Mesendoderm (in vitro differentiated cells): ENCODE data around the gene GFOD2.

Experiments used
- DNase-seq: peaks from one replicate; pipeline ENCODE4 v3.0.0; 2013
- H2AK5ac ChIP-seq: 2 replicates; pipeline ENCODE4 v1.6.1; 2013; ENCODE audit warnings: low read length, inconsistent platforms
- H2BK120ac ChIP-seq: 2 replicates; pipeline ENCODE4 v1.6.1; 2013; ENCODE audit warnings: low read depth, mild to moderate bottlenecking, low read length, moderate library complexity, mixed read lengths
- H2BK15ac ChIP-seq: replicated peaks from 2 replicates; pipeline ENCODE4 v1.6.1; 2013; ENCODE audit warnings: low read depth, mild to moderate bottlenecking, moderate library complexity
- H2BK5ac ChIP-seq: 2 replicates; pipeline ENCODE4 v1.6.1; 2013; ENCODE audit warnings: low read length, inconsistent platforms
- H3K18ac ChIP-seq: 2 replicates; pipeline ENCODE4 v1.6.1; 2013; ENCODE audit warnings: mild to moderate bottlenecking, low read length, mixed read lengths
- H3K23ac ChIP-seq: one replicate; pipeline ENCODE4 v1.6.1; 2013; ENCODE audit warnings: low read length
- H3K27ac ChIP-seq: 2 replicates; pipeline ENCODE4 v1.5.1; 2013; ENCODE audit warnings: low read depth, mild to moderate bottlenecking, inconsistent platforms, low read length, moderate library complexity
- H3K27me3 ChIP-seq: 2 replicates; pipeline ENCODE4 v1.6.1; 2013; ENCODE audit warnings: low read length, control low read depth, mild to moderate bottlenecking, inconsistent platforms; ENCODE audit not compliant: insufficient read depth, poor library complexity
- H3K36me3 ChIP-seq: 2 replicates; pipeline ENCODE4 v1.6.1; 2013; ENCODE audit warnings: low read length, inconsistent platforms; ENCODE audit not compliant: control insufficient read depth, insufficient read depth
- H3K4ac ChIP-seq: one replicate; pipeline ENCODE4 v1.6.1; 2013; ENCODE audit warnings: low read depth, mild to moderate bottlenecking, low read length, moderate library complexity
- H3K4me1 ChIP-seq: 2 replicates; pipeline ENCODE4 v1.6.1; 2013; ENCODE audit warnings: low read depth, low read length, inconsistent platforms; ENCODE audit not compliant: control insufficient read depth
- H3K4me2 ChIP-seq: 2 replicates; pipeline ENCODE4 v1.6.1; 2013; ENCODE audit warnings: low read length
- H3K4me3 ChIP-seq: 2 replicates; pipeline ENCODE4 v1.5.1; 2013; ENCODE audit warnings: mild to moderate bottlenecking, low read length
- H3K56ac ChIP-seq: one replicate; pipeline ENCODE4 v1.6.1; 2013; ENCODE audit warnings: low read length
- H3K79me1 ChIP-seq: 2 replicates; pipeline ENCODE4 v1.6.1; 2013; ENCODE audit warnings: low read length, inconsistent platforms
- H3K79me2 ChIP-seq: 2 replicates; pipeline ENCODE4 v1.6.1; 2013; ENCODE audit warnings: mild to moderate bottlenecking, low read length; ENCODE audit not compliant: control insufficient read depth, insufficient read depth
- H3K9ac ChIP-seq: 2 replicates; pipeline ENCODE4 v1.6.1; 2013; ENCODE audit warnings: low read length, inconsistent platforms
- H4K5ac ChIP-seq: one replicate; pipeline ENCODE4 v1.6.1; 2013; ENCODE audit warnings: low read length
- H4K8ac ChIP-seq: one replicate; pipeline ENCODE4 v1.6.1; 2013; ENCODE audit warnings: low read depth, mild to moderate bottlenecking, control low read depth, low read length, moderate library complexity
- WGBS: extraction: QIAGEN DNeasy Blood & Tissue Kit; methylation state at CpG from one replicate; pipeline ENCODE4 v1.1.7; 2013; ENCODE audit warnings: low lambda C conversion rate, missing lambda C conversion rate; ENCODE audit not compliant: insufficient coverage; ENCODE audit errors: extremely low coverage; 5-methylcytosine and 5-hydroxymethylcytosine counted together

Gene GFOD2

GRCh38 chr16:67707210-67707609 is 11.9 kb downstream of the GFOD2 start:
- DNase-seq: no peak
- peaks cover 11% of the 10 kb centered on the region for H3K79me2 ChIP-seq
- no peak overlapping the region for H4K5ac ChIP-seq
- H3K23ac ChIP-seq: no peak overlapping the region
- no peak overlapping the region for H3K4me2 ChIP-seq
- no peak overlapping the region for H4K8ac ChIP-seq
- WGBS: no CpG with 5 or more reads among the region's 4 CpGs
- H3K9ac ChIP-seq: no peak overlapping the region
- H3K79me1 ChIP-seq: peaks cover 5% of the 10 kb centered on the region
- H2BK15ac ChIP-seq: no peak overlapping the region
- no peaks in the 10 kb centered on the region for H3K36me3 ChIP-seq
- H3K4me3 ChIP-seq: no peak overlapping the region
- no peaks in the 10 kb centered on the region for H3K27me3 ChIP-seq
- no peak overlapping the region for H2BK120ac ChIP-seq
- no peak overlapping the region for H2BK5ac ChIP-seq
- H2AK5ac ChIP-seq: no peak overlapping the region
- no peak overlapping the region for H3K27ac ChIP-seq
- no peaks in the 10 kb centered on the region for H3K4me1 ChIP-seq
- no peak overlapping the region for H3K18ac ChIP-seq
- H3K4ac ChIP-seq: no peak overlapping the region
- H3K56ac ChIP-seq: no peak overlapping the region

GRCh38 chr16:67704110-67704509 is 15.0 kb downstream of the GFOD2 start:
- H3K9ac ChIP-seq: no peak overlapping the region
- H4K5ac ChIP-seq: no peak overlapping the region
- no peak for DNase-seq
- H3K4me2 ChIP-seq: no peak overlapping the region
- H3K4ac ChIP-seq: no peak overlapping the region
- H2BK15ac ChIP-seq: no peak overlapping the region
- WGBS: no CpG with 5 or more reads among the region's 5 CpGs
- H3K4me1 ChIP-seq: no peaks in the 10 kb centered on the region
- H2AK5ac ChIP-seq: no peak overlapping the region
- no peaks in the 10 kb centered on the region for H3K27me3 ChIP-seq
- peaks cover 2% of the 10 kb centered on the region for H3K79me2 ChIP-seq
- no peak overlapping the region for H3K56ac ChIP-seq
- H2BK5ac ChIP-seq: no peak overlapping the region
- no peak overlapping the region for H3K4me3 ChIP-seq
- no peak overlapping the region for H3K27ac ChIP-seq
- H3K23ac ChIP-seq: no peak overlapping the region
- H2BK120ac ChIP-seq: no peak overlapping the region
- H4K8ac ChIP-seq: no peak overlapping the region
- H3K79me1 ChIP-seq: peaks cover 5% of the 10 kb centered on the region
- H3K36me3 ChIP-seq: no peaks in the 10 kb centered on the region
- H3K18ac ChIP-seq: no peak overlapping the region

GRCh38 chr16:67703626-67704025 is 15.5 kb downstream of the GFOD2 start:
- Histone ChIP-seq H4K8ac (no peak overlapping the region), H3K4me3 (no peak overlapping the region), H3K79me2 (peaks cover 2% of the 10 kb centered on the region), H2BK120ac (no peak overlapping the region), H3K56ac (no peak overlapping the region), H3K18ac (no peak overlapping the region), H3K36me3 (no peaks in the 10 kb centered on the region), H2AK5ac (no peak overlapping the region), H4K5ac (no peak overlapping the region), H2BK5ac (no peak overlapping the region), H3K27me3 (no peaks in the 10 kb centered on the region), H2BK15ac (no peak overlapping the region), H3K4ac (no peak overlapping the region), H3K4me1 (no peaks in the 10 kb centered on the region), H3K27ac (no peak overlapping the region), H3K4me2 (no peak overlapping the region), H3K9ac (no peak overlapping the region), H3K79me1 (peaks cover 5% of the 10 kb centered on the region), H3K23ac (no peak overlapping the region)
- WGBS: no CpG with 5 or more reads among the region's 2 CpGs
- DNase-seq: no peak

GRCh38 chr16:67702130-67702529 is 17.0 kb downstream of the GFOD2 start:
- Histone ChIP-seq H2AK5ac (no peak overlapping the region), H3K27me3 (no peaks in the 10 kb centered on the region), H4K8ac (no peak overlapping the region), H3K4ac (no peak overlapping the region), H2BK15ac (no peak overlapping the region), H2BK120ac (no peak overlapping the region), H3K4me2 (no peak overlapping the region), H3K79me1 (peaks cover 9% of the 10 kb centered on the region), H2BK5ac (no peak overlapping the region), H3K36me3 (no peaks in the 10 kb centered on the region), H3K27ac (no peak overlapping the region), H3K4me1 (no peaks in the 10 kb centered on the region), H3K56ac (no peak overlapping the region), H3K4me3 (no peak overlapping the region), H3K23ac (no peak overlapping the region), H4K5ac (no peak overlapping the region), H3K18ac (no peak overlapping the region), H3K79me2 (no peaks in the 10 kb centered on the region), H3K9ac (no peak overlapping the region)
- no peak for DNase-seq
- no CpG with 5 or more reads among the region's 4 CpGs for WGBS

DNA sequence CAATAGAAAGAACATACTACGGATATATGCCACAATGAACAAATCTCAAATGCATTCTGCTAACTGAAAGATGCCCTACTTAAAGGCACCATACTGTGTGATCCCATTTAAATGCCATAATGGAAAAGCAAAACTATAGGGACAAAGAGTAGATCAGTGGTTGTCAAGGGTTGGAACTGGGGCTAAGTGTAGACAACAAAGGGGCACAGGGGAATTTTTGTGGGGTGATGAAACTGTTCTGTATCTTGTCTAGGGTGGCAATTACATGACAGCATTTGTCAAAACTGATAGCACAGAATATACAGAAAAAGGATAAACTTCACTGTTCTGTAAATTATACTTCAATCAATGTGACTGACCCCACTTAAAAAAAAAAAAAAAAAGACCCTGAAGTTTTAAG is 17.7 kb downstream of the GFOD2 start:
- no peak overlapping the region for H3K4me3 ChIP-seq
- H3K23ac ChIP-seq: no peak overlapping the region
- no peaks in the 10 kb centered on the region for H3K27me3 ChIP-seq
- H3K4me2 ChIP-seq: no peak overlapping the region
- H3K4me1 ChIP-seq: no peaks in the 10 kb centered on the region
- WGBS: no CpG with 5 or more reads among the region's 1 CpG
- no peak overlapping the region for H2BK15ac ChIP-seq
- H3K79me2 ChIP-seq: no peaks in the 10 kb centered on the region
- no peak overlapping the region for H3K56ac ChIP-seq
- no peak overlapping the region for H3K9ac ChIP-seq
- no peak overlapping the region for H3K4ac ChIP-seq
- no peak overlapping the region for H2AK5ac ChIP-seq
- H3K36me3 ChIP-seq: no peaks in the 10 kb centered on the region
- no peak overlapping the region for H3K18ac ChIP-seq
- H3K79me1 ChIP-seq: peaks cover 9% of the 10 kb centered on the region
- no peak overlapping the region for H3K27ac ChIP-seq
- H2BK120ac ChIP-seq: no peak overlapping the region
- no peak overlapping the region for H4K5ac ChIP-seq
- no peak for DNase-seq
- no peak overlapping the region for H2BK5ac ChIP-seq
- H4K8ac ChIP-seq: no peak overlapping the region

- no peaks in the 10 kb centered on the region for H3K4me1 ChIP-seq
- H3K56ac ChIP-seq: no peak overlapping the region
- H2BK120ac ChIP-seq: no peak overlapping the region
- H3K9ac ChIP-seq: no peak overlapping the region
- no CpG with 5 or more reads among the region's 7 CpGs for WGBS
- H3K4me2 ChIP-seq: no peak overlapping the region
- H3K27ac ChIP-seq: no peak overlapping the region
- H4K8ac ChIP-seq: no peak overlapping the region
- no peaks in the 10 kb centered on the region for H3K27me3 ChIP-seq
- H3K79me2 ChIP-seq: no peaks in the 10 kb centered on the region
- H2AK5ac ChIP-seq: no peak overlapping the region
- peaks cover 7% of the 10 kb centered on the region for H3K79me1 ChIP-seq
- no peak for DNase-seq
- no peak overlapping the region for H3K4me3 ChIP-seq
- no peak overlapping the region for H3K4ac ChIP-seq
- no peak overlapping the region for H4K5ac ChIP-seq
- no peak overlapping the region for H2BK15ac ChIP-seq
- H3K18ac ChIP-seq: no peak overlapping the region
- no peak overlapping the region for H2BK5ac ChIP-seq
- no peaks in the 10 kb centered on the region for H3K36me3 ChIP-seq
- H3K23ac ChIP-seq: no peak overlapping the region
Measured at GRCh38 chr16:67699265-67699664, 19.9 kb downstream of the GFOD2 start.
